SH-SY5Y (cell line): ENCODE data around the gene GAR1.

Source experiments
- GATA2 ChIP-seq: IDR thresholded peaks from 2 replicates; pipeline ENCODE4 v1.6.1; 2011; ENCODE audit warnings: mild to moderate bottlenecking, low read depth, low read length
- GATA3 ChIP-seq: IDR thresholded peaks from 2 replicates; pipeline ENCODE4 v1.6.1; 2011; ENCODE audit warnings: low read depth, mild to moderate bottlenecking, low read length, moderate library complexity

Gene GAR1

GRCh38 chr4:109815151-109816081 lies at the start of gene GAR1:
GAR1 (plus strand) TSS chr4:109815762; CDS start chr4:109816165, 403 bp downstream.
- TF ChIP-seq GATA2 (peak; percentile 14; the same call in 1 of the 2 replicates), GATA3 (no peak)

GRCh38 chr4:109786846-109787245 lies 28.7 kb upstream of the GAR1 start:
- no peak for TF ChIP-seq GATA3
- no peak for TF ChIP-seq GATA2

DNA sequence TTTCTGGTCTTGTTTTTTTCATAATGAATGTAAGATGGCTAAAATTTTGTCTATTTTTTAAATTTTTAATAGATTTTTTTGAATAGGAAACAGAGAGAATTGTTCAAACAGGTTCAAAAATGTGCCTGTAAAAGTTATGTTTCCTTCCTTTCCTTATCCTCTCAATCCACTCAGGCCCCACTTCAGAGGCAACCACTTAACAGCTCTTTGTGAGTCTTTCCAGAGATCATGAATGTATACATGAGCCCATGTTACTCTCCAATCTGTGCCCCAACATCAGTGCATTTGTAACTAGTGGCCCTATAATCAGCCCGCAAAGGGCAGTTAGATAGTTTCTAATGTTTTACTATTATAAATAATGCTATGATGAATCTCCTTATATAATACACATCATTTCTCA lies 27.8 kb upstream of the GAR1 start:
- no peak for TF ChIP-seq GATA3
- no peak for TF ChIP-seq GATA2

- TF ChIP-seq GATA3: no peak
- no peak for TF ChIP-seq GATA2
Measured at GRCh38 chr4:109795059-109795458, 20.5 kb upstream of the GAR1 start.

- no peak for TF ChIP-seq GATA2
- no peak for TF ChIP-seq GATA3
Measured at GRCh38 chr4:109798866-109799265, 16.7 kb upstream of the GAR1 start.

DNA sequence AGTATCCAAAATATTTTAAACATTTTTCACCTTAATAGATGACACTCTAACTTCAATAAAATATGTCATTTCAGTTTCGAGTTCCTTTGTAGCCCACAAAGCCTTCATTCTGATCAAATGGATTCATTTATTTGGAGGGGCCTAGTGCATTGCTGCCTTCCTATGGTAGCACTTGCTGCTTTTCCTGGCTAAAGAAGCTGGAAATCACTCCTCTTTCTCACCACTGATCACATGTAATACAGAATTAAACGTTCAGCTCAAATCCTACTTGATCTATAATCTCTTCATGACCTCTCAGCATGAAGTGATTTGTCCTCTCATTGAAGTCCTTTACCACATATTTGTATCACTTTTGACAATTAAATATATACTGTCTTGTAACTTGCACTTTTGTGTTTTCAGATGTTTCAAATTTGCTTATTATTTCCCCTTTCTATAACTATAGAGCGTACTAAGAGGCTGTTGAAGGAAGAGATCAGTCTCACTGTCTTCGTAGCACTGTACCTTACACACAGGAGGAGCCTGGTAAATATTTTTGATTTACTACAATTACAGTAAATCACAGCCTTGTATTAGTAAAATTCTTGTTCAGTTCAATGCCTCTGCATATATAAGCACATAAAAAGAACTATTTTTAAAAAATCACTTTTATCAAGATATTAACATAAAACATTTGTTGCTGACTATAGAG lies 14.3 kb upstream of the GAR1 start:
- TF ChIP-seq GATA3: no peak
- no peak for TF ChIP-seq GATA2

- TF ChIP-seq GATA3 (no peak), GATA2 (no peak)
Measured at GRCh38 chr4:109801895-109802319, 13.7 kb upstream of the GAR1 start, which contains the start of gene CFI. CFI (minus strand) TSS chr4:109801999; CDS start chr4:109801971, 28 bp downstream.

DNA sequence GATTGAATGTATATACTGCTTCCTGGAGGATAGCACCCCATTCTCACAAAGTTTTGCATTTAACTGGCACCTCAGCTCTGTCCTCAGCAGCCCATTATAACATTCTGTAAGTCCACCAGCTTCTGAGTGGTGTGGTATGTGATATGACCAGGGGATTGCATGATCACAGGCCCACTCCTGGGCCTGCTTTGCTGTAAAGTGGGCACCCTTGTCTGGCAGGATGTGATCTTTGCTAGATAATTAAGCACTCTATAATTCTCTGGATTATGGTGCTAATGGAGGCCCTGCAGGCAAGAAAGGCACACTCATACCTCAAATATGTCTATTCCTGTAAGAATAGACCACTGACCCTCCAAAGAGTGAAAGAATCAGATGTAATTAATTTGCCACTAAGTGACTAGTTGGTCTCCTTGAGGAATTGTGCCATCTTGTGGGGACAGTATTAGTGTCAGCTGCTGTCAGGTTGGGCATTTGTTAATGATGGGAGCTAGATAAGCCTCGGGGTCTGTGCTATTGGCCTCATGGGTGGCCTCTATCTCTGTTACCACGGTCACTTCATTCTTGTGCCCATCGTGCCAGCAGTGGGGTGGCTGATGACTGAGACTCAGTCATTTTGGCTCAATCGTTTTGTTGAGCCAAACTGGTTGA lies 11.5 kb upstream of the GAR1 start:
- peak; percentile 23; the same call in 1 of the 2 replicates for TF ChIP-seq GATA3
- peak; percentile 68 for TF ChIP-seq GATA2

DNA sequence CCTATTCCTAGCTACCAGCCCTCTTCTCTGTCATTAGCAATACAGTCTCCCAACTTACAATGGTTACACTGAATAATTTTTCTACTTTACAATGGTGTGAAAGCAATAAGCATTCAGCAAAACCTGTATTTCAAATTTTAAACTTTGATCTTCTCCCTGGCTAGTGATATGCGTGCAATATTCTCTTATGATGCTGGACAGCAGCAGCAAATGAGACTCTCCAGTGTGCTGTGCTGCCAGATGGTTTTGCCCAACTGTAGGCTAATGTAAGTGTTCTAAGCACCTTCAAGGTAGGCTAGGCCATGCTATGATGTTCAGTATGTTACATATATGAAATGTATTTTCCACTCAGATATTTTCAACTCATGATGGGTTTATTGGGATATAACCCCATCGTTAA lies 5.9 kb upstream of the GAR1 start:
- TF ChIP-seq GATA3: no peak

DNA sequence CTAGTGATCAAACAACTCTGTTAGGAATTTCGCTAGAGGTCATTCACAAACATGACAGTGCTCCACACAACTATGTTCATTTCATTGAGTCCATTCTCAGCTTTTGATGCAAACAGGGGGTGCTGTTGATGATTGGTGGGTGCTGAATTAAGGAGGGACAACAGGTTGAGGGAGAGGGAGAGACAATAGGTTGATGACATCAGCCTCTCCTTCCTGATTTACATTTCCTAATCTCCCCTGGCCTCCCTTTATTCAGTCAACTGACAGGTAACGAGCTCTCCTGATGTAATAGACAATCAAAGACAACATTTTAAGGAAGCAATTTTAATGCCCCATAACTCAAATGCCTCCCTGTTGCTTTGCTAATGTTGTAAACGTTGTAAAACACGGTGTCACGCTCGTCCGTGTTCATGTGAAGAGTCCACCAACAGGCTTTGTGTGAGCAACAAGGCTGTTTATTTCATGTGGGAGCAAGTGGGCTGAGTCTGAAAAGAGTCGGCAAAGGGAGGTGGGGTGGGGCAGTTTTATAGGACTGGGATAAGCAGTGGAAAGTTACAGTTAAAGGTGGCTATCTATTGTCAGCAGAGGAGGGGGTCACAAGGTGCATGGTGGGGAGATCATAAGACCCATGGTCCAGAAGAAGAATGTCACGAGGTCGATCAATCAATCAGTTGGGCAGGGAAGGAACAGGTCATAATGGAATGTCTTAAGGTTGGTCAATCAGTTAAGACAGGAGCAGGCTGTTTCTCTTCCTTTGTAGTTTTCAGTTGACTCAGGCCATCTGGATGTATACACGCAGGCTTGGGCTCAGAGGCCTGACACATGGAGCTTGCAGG lies 4.8 kb upstream of the GAR1 start:
- TF ChIP-seq GATA2 (no peak), GATA3 (no peak)

GRCh38 chr4:109811707-109812106 lies 3.9 kb upstream of the GAR1 start:
- TF ChIP-seq GATA3 (no peak), GATA2 (no peak)

GRCh38 chr4:109816082-109816442 lies 500 bp downstream of the GAR1 start:
- TF ChIP-seq GATA3 (no peak), GATA2 (no peak)

DNA sequence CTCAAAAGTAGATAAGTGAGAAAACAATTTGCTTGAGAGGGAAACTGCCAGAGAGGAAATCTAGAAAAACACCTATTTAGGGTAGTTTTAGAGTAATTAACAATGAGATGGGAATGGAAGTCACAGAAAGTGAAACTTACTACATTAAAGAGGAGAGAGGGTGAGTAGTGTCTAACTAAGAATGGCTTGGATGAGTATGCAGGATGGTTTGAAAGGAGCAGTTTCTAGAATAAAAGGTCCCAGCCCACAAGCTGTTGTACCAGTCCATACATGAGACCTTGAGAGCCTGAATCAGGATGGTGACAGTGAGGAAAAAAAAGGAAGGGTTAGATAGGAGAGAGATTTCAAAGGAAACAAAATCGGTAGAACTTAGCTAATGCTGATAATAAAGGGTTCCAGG lies 1.3 kb downstream of the GAR1 start:
- TF ChIP-seq GATA3 (no peak), GATA2 (no peak)
